T-helper 2 cell treated with Interferon-gamma antibody and Interleukin-4, amounts not matched to agents 5 μg/mL and 100 μg/mL, for 36 hours (primary cell): Measurements from ENCODE around the gene TLL2.

Source experiments
- DNase-seq: peaks from one replicate; pipeline ENCODE4 v3.0.0; 2021; ENCODE audit warnings: low spot score
- H3K27ac Mint-ChIP-seq: one replicate; pipeline ENCODE4 v1.8.0; 2021; ENCODE audit warnings: mild to moderate bottlenecking, mixed read lengths
- H3K27me3 Mint-ChIP-seq: one replicate; pipeline ENCODE4 v1.8.0; 2021; ENCODE audit warnings: low read depth, mixed read lengths
- H3K36me3 Mint-ChIP-seq: one replicate; pipeline ENCODE4 v1.8.0; 2021; ENCODE audit warnings: low read depth, mixed read lengths
- H3K4me1 Mint-ChIP-seq: one replicate; pipeline ENCODE4 v1.8.0; 2021; ENCODE audit warnings: low read depth, mixed read lengths
- H3K4me3 Mint-ChIP-seq: one replicate; pipeline ENCODE4 v1.8.0; 2022; ENCODE audit warnings: mild to moderate bottlenecking, moderate library complexity, mixed read lengths
- H3K9me3 Mint-ChIP-seq: one replicate; pipeline ENCODE4 v1.8.0; 2021; ENCODE audit warnings: mixed read lengths

Gene TLL2

DNA sequence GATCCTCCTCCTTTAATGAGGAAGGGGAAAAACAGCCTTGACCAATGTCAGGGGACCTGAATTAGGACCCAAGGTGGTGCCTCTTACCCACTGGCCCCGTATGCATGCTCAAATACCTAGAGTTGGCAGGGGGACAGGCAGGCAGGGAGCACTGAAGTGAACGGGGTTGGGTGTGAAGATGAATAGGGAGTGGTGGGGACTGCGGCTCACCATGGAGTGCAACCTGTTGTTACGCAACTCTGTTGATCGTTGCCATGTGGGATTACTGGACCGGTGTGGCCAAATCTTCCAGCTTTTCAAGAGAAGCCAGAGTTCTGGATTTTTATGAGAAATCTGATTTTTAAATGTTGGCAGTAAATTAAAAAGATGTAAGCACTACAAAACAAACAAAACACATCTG is 48.1 kb downstream of the TLL2 start:
- peaks cover 3% of the 10 kb centered on the region for H3K9me3 Mint-ChIP-seq
- DNase-seq: no peak
- H3K36me3 Mint-ChIP-seq: no peaks in the 10 kb centered on the region
- H3K27ac Mint-ChIP-seq: no peak overlapping the region
- peaks cover 13% of the 10 kb centered on the region for H3K27me3 Mint-ChIP-seq
- H3K4me1 Mint-ChIP-seq: peaks cover 2% of the 10 kb centered on the region
- no peak overlapping the region for H3K4me3 Mint-ChIP-seq

GRCh38 chr10:96463562-96463961 is 50.2 kb downstream of the TLL2 start:
- DNase-seq: no peak
- Mint-ChIP-seq H3K4me1 (no peaks in the 10 kb centered on the region), H3K36me3 (no peaks in the 10 kb centered on the region), H3K27me3 (peaks cover 5% of the 10 kb centered on the region), H3K9me3 (peaks cover 7% of the 10 kb centered on the region), H3K27ac (no peak overlapping the region), H3K4me3 (no peak overlapping the region)

GRCh38 chr10:96462606-96463151 is 51.0 kb downstream of the TLL2 start:
- no peaks in the 10 kb centered on the region for H3K4me1 Mint-ChIP-seq
- H3K36me3 Mint-ChIP-seq: no peaks in the 10 kb centered on the region
- no peak overlapping the region for H3K27ac Mint-ChIP-seq
- no peak overlapping the region for H3K4me3 Mint-ChIP-seq
- peaks cover 5% of the 10 kb centered on the region for H3K27me3 Mint-ChIP-seq
- no peak for DNase-seq
- H3K9me3 Mint-ChIP-seq: peaks cover 7% of the 10 kb centered on the region

DNA sequence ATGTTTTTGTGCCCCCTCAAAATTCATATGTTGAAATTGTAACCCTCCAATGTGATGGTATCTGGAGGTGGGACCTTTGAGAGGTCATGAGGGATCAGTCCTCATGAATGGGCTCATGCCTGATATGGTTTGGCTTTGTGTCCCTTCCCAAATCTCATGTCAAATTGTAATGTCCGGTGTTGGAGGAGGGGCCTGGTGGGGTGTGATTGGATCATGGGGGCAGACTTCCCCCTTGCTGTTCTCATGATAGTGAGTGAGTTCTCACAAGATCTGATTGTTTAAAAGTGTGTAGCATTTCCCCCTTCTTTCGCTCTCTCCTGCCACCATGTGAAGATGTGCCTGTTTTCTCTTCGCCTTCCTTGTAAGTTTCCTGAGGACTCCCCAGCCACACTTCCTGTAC is 53.4 kb downstream of the TLL2 start:
- H3K4me3 Mint-ChIP-seq: no peak overlapping the region
- peaks cover 7% of the 10 kb centered on the region for H3K9me3 Mint-ChIP-seq
- peaks cover 2% of the 10 kb centered on the region for H3K27me3 Mint-ChIP-seq
- no peak for DNase-seq
- H3K27ac Mint-ChIP-seq: no peak overlapping the region
- H3K4me1 Mint-ChIP-seq: no peaks in the 10 kb centered on the region
- H3K36me3 Mint-ChIP-seq: no peaks in the 10 kb centered on the region

DNA sequence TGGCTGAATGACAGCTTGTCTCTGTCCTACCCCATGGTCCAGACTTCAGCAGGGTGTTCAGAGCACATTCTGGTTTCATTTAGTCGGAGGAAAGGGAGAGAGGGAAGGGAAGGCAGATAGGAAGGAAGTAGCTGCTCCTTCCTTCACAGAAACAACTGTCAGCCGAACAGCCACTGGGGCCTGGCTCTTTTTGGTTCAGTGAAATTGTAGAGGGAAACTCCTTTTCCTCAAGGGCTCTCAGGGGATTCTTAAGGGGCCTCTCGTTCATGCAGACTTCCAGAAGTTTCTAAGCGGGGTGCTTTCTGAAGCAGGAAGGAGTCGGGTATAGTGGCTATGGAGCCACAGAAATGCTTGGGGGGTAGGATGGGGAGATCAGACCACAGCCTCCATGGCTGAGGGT is 56.4 kb downstream of the TLL2 start:
- Mint-ChIP-seq H3K27ac (no peak overlapping the region), H3K4me1 (no peaks in the 10 kb centered on the region), H3K9me3 (peaks cover 7% of the 10 kb centered on the region), H3K4me3 (no peak overlapping the region), H3K27me3 (peaks cover 4% of the 10 kb centered on the region), H3K36me3 (no peaks in the 10 kb centered on the region)
- no peak for DNase-seq

- no peaks in the 10 kb centered on the region for H3K4me1 Mint-ChIP-seq
- no peak for DNase-seq
- no peaks in the 10 kb centered on the region for H3K36me3 Mint-ChIP-seq
- H3K4me3 Mint-ChIP-seq: no peak overlapping the region
- H3K27me3 Mint-ChIP-seq: peaks cover 2% of the 10 kb centered on the region
- no peak overlapping the region for H3K27ac Mint-ChIP-seq
- H3K9me3 Mint-ChIP-seq: peaks cover 7% of the 10 kb centered on the region
Observed at GRCh38 chr10:96456296-96456840, 57.4 kb downstream of the TLL2 start.

DNA sequence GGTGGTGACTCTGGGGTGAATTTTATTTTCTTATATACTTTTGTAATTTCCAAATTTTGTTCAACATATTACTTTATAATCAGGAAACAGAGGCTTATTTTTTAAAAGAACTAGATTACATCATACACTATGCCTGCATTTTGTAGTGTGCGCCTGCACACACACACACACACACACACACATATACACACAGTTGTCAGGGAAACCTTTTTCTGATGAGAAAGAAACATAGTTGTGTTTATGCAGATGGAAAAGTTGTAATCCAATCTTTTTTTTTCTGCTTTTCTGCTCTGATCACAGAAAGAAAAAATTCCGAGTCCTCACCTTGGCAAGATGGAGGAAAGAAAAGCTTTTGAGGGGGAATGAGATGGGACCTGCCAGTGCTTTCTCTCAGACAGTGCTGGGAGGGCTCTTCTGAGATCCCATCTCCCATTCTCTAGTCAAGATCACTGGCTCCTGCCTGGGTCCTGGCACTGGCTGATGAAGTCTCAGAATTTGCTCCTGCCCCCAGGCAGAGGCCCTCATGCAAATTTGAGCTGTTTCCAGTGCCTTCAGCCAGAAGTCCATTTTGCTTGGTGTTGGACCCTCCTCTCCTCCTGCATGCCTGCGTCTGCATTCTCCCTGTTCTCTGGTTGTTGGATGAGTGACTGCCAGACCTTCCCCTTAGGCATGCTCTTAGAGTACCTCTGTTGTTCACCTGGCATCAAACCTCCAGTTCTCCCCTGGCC is 59.7 kb downstream of the TLL2 start:
- Mint-ChIP-seq H3K9me3 (no peaks in the 10 kb centered on the region), H3K36me3 (no peaks in the 10 kb centered on the region), H3K27me3 (peaks cover 2% of the 10 kb centered on the region), H3K4me1 (no peaks in the 10 kb centered on the region), H3K27ac (no peak overlapping the region), H3K4me3 (no peak overlapping the region)
- no peak for DNase-seq

DNA sequence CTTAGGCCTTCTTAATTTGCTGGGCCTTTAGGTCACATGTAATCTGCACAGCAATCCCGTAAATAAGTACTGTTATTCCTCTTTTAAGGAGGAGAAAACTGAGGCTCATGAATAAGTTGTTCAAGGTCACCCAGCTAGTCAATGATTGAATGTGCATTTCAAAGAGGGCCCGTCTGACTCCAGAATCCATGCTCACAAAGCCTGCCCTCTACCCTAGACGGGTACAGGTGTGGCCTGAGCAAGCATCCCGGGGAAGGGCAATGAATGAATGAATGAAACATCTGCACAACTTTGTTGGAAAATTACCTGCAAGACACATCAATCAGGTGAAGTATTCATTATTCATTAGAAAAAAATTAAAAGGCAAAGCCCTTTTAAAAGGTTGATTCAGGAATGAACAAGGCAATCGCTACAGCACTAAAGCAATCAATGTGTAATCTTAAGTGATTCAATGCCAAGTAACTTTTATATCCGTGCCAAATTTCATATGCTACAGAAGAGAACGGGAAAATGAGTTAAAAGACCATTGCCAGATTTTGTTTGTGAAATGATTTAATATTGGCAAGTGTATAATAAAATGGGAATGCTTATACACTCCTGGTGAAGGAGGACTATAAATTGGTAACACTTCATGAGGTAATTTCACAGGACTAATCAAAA is 61.1 kb downstream of the TLL2 start:
- H3K4me3 Mint-ChIP-seq: no peak overlapping the region
- H3K27ac Mint-ChIP-seq: no peak overlapping the region
- no peaks in the 10 kb centered on the region for H3K9me3 Mint-ChIP-seq
- DNase-seq: no peak
- H3K27me3 Mint-ChIP-seq: peaks cover 2% of the 10 kb centered on the region
- no peaks in the 10 kb centered on the region for H3K36me3 Mint-ChIP-seq
- H3K4me1 Mint-ChIP-seq: no peaks in the 10 kb centered on the region

DNA sequence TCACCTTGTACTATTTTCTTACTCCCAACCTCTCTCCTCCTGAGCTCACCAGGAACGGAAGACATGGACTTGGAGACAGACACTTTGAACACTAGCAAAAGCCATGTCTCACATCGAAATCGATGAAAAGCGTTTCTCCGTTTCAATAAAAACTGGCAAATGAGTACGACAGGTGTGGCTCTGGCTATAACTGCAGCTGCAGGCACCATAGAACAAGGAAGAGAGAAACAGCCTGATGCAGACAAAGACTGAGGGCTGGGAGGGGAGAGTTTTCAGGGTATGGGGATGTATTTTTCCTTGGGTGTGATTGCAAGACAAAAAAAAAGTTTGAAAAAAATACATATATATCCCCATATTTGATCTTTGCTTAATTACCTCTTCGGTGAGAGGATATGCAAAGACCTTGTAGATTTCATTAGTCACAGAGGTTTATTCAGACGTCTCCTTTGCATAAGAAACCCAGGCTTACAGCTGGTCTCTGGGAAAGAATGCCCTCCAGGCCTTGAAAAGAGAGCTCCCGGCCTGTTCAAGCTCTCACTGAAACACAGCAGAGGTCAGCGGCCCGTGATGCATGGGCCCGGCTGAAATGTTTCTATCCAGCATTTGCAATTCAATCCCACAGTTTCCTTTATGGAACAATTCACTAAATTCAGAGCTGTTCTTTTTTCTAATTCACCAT is 63.1 kb downstream of the TLL2 start:
- Mint-ChIP-seq H3K4me1 (no peaks in the 10 kb centered on the region), H3K27ac (no peak overlapping the region), H3K4me3 (no peak overlapping the region), H3K9me3 (no peaks in the 10 kb centered on the region), H3K27me3 (peaks cover 2% of the 10 kb centered on the region), H3K36me3 (no peaks in the 10 kb centered on the region)
- DNase-seq: no peak

GRCh38 chr10:96448558-96448957 is 65.2 kb downstream of the TLL2 start:
- Mint-ChIP-seq H3K4me1 (no peaks in the 10 kb centered on the region), H3K27me3 (no peaks in the 10 kb centered on the region)

DNA sequence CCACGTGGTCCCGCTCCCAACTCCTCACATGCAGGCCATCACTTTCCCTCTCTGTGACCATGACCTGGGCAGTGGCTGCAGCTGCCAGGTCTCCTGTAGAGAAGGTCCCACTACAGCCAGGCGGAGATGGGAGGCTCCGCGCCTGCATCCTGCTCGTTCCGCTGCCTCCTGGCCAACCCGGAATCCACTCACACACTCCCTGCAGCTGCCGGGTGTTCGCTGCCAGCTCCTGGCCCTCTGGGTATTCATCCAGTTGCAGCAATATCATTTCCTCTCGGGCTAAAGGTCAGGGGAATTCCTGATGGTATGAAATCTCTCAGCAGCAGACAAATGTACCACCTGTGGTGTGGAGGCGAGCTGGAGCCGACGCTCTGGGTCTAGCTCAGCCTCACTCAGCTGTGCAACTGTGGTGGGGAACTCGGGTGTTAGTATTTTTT is 65.7 kb downstream of the TLL2 start:
- H3K4me1 Mint-ChIP-seq: no peaks in the 10 kb centered on the region
- no peak for DNase-seq
- no peak overlapping the region for H3K27ac Mint-ChIP-seq
- H3K9me3 Mint-ChIP-seq: no peaks in the 10 kb centered on the region
- no peaks in the 10 kb centered on the region for H3K36me3 Mint-ChIP-seq
- H3K4me3 Mint-ChIP-seq: no peak overlapping the region
- H3K27me3 Mint-ChIP-seq: no peaks in the 10 kb centered on the region

More at GRCh38 chr10:96448558-96448957, 65.2 kb downstream of the TLL2 start:
- DNase-seq: no peak
- H3K27ac Mint-ChIP-seq: no peak overlapping the region
- H3K9me3 Mint-ChIP-seq: no peaks in the 10 kb centered on the region
- H3K36me3 Mint-ChIP-seq: no peaks in the 10 kb centered on the region
- H3K4me3 Mint-ChIP-seq: no peak overlapping the region

GRCh38 chr10:96446966-96447596 is 66.6 kb downstream of the TLL2 start:
- H3K36me3 Mint-ChIP-seq: no peaks in the 10 kb centered on the region
- H3K4me1 Mint-ChIP-seq: no peaks in the 10 kb centered on the region
- no peaks in the 10 kb centered on the region for H3K9me3 Mint-ChIP-seq
- no peak for DNase-seq
- H3K4me3 Mint-ChIP-seq: no peak overlapping the region
- H3K27ac Mint-ChIP-seq: no peak overlapping the region
- no peaks in the 10 kb centered on the region for H3K27me3 Mint-ChIP-seq

DNA sequence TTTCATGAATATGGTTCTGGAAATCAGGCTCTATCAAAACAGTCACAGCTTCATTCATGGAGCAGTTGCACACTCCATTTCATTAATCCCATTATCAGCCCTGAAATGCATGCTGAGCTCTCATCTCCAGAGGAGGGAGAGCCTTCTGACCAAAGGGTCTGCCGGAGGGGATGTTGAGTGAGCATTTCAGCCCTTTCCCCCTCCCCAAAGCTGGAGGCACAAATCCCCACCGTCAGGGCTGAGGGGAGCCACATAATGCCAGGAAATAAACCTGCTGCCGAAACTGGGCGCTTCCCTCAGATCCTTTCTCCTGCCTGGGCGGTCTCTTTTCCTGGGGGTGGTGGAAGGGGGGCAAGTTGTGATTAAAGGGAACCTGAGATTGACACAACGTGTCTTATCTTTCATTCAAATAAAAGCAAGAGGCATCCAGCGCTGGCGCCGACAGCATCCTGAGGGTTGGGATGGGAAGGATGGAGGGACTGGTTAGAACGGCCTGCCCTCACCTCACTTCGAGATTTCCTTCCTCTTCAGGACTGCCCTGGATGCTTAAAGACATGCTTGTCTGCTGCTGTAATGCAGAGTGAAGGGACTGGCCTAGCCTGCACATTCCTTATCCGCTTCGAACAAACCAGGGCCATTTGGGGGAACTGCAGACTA is 71.6 kb downstream of the TLL2 start:
- no peaks in the 10 kb centered on the region for H3K36me3 Mint-ChIP-seq
- H3K9me3 Mint-ChIP-seq: no peaks in the 10 kb centered on the region
- no peaks in the 10 kb centered on the region for H3K4me1 Mint-ChIP-seq
- H3K27me3 Mint-ChIP-seq: peaks cover 2% of the 10 kb centered on the region
- no peak for DNase-seq
- H3K4me3 Mint-ChIP-seq: no peak overlapping the region
- H3K27ac Mint-ChIP-seq: no peak overlapping the region
